Umbilical cord (tissue), 2 donors: ENCODE measurements around the gene MRGPRG. TPM values are rescaled to one million over a fixed set of nuclear protein-coding genes. Genes with fewer than 3 reads are reported as not detected.

Source experiments
- DNase-seq: peaks from one replicate; pipeline ENCODE4 v3.0.0-alpha.2; 2015; ENCODE audit warnings: low spot score
- total RNA-seq: library from RNA; depleted of rRNA; stranded (reverse); fragments of >200 nt; gene quantifications from one replicate; pipeline ENCODE4 v1.2.3, GENCODE V29; 2014; ENCODE audit warnings: low replicate concordance; ENCODE audit not compliant: insufficient read depth

Gene MRGPRG
- total RNA-seq, 1 donor from 2014 or later = not detected

DNA sequence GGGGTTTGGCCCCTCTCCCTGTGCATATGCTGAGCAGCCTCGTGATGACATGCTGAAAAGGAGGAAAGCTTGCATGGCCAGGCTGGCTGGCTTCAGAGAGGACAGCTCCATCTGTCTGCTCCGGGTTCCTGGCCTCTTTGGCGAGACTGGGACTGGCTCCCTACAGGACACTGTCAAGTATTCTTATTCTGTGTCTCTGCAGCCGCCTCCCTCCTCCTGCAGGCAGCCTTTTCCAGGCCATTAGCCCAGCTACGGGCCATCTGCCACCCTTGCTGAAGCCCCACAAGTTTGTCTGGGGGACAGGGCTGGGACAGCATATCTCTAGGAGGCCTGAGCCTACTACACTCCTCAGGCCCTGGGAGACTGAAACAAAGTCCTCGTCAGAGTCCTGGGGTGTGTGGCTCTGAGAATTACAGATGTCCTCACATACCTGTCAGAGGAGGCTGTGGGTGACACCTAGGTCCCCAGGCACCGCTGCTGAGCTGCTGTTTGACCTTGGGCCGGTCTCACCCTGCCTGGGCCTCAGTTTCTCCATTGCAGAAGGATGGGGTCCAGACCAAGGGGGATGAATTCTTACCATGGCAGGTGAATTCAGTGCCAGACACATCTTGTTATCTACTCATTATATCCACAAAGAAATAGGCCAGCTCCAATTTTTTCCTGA, 11.0 kb downstream of the MRGPRG start:
- no peak for DNase-seq

DNA sequence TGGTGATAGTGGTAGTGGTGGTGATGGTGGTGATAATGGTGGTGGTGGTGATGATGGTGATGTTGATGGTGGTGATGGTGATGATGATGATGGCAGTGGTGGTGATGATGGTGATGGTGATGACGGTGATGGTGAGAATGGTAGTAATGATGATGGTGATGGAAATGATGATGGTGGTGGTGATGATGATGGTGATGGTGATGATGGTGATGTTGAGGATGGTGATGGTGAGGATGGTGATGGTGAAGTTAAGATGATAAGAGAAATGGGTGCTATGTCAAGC, 11.8 kb downstream of the MRGPRG start:
- DNase-seq = no peak

DNA sequence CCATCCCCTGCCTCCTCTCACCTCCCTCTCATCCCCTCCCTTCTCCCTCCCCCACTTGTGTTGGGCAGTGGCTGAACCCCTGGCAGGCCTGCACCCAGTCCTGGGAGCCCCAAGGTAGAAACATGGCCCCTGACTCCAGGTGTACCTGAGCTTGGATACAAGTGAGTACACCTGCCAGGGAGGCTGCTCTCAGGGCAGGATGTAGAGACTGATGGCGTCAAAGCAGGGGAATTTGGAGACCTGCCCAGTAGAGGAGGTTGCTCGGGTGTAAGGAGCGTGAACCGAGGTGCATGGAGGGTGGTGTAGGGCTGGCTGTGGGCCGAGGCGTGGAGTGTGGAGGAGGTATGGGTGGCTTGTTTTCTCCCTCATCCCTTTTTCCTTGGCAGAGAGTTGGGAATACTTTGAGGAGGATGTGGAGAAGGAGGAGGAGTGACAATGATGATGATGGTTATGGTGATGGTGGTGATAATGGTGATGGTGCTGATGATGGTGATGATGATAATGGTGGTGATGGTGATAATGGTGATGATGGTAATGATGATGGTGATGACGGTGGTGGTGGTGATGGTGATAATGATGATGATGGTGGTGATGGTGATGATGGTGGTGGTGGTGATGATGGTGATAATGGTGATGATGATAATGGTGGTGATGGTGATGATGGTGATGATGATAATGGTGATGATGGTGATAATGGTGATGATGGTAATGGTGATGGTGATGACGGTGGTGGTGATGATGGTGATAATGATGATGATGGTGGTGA, 12.3 kb downstream of the MRGPRG start:
- no peak for DNase-seq

DNA sequence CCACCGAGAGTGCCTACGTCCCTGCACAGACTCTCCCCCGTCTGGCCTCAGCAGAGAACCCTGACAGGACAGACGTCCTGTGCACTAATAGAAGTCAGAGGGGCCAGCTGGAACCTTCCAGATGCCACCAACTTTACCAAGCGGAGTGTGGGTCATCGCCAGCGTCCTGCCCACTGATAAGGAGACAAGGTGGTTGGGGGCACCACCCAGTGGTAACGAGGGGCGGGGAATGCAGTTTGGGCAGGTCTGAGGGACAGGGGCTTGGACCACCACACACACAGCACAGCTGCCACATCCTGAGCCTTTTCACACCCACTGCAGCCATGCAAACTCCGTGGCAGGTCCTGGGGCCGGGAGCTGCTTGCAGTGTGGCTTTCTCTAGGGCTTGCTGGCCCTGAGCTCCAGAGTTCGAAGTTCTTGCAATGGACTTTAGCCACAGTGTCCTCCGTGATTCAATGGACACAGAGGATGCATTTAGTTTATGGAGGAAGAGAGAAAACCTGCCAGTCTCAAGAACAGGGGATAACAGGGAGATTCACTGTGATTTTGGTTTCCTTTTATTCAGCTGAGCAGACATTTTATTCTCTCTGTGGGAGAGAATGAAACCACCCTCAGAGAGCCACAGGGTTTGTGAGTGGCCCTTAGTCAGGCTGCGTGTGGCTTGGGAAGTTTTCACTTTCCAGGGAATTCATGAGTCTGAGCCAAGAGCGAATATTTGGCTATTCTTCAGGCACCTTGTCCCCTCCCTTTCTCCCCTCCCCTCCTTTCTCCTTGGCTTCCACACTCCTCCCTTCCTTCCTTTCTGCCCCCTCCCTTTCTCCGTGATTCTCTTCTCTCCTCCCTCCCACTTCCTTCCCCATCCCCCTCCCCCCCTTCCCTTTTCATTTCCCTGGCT, 13.1 kb downstream of the MRGPRG start:
- no peak for DNase-seq

DNA sequence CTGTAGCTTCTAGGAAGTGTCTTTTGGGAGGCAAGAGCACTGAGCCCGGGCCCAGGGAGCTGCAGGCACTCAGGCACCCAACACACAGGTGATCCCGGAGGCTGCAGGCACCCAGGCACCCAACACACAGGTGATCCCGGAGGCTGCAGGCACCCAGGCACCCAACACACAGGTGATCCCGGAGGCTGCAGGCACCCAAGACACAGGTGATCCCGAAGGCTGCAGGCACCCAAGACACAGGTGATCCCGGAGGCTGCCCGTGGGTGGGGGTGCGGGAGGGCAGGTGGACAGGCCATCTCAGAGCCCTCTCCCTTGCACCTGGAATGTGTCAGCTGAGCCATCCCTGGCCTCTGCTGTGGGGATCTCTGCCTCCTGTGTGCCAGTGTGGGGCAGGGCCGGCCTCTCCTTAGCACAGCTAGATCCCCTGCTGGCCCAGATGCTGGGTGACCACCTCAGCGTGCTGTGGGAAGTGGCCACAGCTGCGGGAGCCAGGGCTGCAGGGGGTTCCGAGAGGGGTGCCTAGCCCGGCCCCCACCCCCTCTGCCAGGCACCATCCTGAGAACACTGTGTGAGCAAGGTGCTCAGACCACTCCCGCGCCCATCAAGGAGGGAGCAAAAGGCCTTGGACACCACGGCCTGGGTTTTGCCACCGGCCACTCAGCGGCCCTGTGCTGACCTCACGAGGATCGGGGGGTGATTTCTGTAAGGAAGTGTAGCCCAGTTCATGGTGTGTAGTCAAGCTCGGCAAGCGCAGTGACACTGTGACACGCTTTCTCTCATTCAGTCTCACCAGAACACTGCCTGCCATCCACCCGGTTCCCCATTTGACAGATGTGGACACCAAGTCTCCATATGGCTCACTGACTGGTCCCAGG, 14.2 kb downstream of the MRGPRG start:
- no peak for DNase-seq

DNA sequence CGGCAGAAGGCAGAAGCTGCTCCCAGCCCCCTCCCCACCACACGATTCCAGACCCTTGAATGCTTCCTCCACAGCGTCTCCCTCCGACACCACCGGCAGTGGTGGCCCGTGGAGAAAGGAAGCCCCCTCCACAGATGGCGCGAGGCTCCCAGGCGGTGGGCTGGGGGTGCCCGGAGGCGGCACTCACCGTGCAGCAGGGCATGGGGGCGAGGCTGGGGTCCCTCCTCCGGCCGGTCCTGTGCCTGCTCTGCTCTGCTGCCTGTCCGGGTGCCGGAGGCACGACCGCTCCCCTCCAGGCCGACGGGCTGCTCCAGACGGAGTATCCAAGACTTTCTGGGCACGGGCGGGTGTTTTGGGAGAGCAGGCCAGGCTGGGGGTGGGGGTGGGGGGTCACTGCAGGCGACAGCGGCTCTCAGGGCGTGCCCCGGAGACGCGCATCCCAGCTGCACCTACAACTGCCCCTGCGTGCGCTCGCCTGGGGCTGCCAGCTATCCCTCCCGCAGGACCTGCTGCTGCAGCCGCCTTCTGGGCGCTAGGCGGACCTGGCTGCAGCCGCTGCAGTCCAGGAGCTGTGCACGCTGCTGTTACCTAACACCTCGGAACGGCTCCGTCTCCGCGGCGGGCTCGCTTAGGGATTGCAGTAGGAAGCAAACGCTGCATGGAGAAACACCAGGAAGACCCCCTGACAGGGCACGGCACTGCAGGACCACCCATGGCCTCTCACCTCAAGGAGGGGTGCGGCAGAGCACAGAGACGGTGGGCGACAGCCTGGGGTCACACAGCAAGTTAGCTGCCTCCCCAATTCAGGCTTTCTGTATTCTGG, 15.2 kb downstream of the MRGPRG start:
- no peak for DNase-seq

DNA sequence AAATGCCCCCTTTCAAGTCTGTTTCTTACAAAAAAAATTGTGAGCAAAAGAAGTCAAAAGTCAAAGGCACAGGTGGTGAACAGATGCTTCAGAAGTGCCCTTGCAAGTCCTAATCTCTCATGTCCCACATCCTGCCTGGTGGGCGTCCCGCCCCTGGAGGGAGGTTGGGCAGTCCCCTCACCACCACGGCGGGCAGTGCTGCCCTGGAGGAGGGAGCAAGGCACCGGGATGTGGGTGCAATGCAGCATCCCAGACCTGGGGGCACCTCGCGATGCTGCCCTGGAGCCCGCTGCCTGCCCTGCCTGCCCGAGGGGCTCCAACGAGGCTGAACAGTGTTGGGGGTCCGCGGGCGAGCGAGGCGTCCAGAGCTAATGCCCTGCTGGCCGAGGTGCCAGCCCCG, 15.9 kb downstream of the MRGPRG start:
- no peak for DNase-seq

DNA sequence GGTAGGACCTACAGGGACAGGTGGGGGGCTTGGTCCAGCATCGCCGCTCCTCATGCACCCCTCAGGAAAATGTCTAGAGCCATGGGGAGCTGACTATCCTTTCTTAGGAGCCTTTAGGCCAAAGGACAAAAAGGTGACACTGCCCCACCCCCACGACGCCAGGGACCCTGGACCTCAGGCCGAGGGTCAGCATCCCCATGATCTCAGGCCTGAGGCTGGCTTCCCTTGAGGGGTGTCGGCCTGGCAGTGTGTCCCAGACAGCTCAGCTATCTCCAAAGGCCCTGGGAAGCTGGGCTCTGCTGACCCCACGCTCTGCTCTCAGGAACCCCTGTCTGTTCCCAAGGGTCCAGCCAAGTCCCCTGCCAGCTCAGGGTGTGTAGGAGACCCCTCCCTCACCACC, 16.3 kb downstream of the MRGPRG start:
- no peak for DNase-seq

DNA sequence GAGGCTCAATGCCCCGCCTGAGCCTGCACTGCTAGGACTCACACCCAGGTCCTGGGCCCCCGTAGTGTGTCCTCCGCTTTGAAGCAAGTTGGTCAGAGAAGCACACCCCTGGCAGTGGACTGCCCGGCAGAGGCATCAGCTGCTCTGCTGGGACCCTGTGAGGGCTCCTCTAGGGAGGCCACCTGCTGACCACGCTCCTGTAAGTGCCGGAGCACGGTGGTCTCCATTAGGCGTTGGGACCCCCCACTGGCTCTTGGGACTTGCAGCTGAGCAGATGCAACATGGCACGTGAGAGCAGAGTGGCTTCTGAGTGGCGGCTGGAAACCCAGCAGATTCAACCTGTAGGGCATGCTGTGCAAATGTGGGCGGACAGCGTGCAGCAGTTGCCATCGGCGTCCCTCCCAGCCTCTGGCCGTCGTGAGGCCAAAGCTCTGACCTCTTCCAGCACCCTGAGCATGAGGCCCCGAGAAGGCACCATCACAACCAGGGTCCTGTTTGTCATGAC, 16.9 kb downstream of the MRGPRG start:
- DNase-seq = no peak

DNA sequence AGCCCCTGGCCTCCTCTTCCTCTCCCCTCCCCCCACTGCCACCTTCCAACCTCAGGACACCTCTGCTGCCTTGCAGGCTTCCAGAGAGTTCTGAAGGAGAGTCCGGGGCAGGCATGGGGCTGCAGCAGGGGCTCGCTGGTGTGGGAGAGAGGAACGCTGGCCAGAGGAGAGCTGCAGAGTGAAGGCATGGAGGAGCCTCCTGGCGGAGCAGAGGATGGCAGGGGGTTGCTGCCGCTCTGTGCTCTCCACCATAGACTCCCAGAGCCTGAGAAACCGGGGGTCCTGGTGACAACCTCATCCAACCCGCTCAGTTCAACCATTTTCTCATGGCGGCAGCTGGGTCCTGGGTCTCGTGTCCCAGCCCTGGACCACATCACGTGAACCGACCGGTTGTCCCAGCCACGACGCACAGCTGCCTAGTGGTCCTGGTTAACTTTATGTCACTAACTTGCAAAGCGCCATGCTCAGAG, 17.5 kb downstream of the MRGPRG start:
- no peak for DNase-seq

DNA sequence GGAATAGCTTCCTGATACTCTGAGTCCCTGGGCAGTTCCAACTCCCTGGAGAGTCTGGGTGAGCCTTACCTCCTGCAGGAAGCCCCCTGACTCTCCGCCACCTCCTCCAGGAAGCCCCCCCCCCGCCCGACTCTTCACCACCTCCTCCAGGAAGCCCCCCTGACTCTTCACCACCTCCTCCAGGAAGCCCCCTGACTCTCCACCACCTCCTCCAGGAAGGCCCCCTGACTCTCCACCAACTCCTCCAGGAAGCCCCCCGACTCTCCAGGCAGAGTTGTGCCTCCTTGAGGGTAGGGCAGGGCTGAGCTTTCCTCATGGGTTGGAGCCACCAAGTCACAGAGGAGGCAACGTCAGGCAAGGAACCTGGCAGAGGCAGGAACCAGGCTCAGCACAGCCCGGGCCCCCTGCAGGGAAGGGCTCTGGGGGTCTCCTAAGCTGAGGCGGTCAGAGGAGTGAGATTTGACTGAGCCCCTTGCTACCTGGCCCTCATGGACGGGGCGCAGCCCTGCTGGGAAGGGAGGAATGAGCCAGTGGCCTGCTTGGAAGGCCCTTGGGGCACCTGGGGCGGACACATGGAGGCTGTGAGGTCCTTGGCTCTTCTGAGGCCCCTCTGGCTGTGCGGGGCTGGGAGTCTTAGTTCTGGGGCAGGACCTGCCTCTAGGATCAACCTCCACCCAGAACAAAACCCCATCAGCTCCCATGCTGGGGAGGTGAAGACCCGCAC, 18.1 kb downstream of the MRGPRG start:
- DNase-seq = no peak

DNA sequence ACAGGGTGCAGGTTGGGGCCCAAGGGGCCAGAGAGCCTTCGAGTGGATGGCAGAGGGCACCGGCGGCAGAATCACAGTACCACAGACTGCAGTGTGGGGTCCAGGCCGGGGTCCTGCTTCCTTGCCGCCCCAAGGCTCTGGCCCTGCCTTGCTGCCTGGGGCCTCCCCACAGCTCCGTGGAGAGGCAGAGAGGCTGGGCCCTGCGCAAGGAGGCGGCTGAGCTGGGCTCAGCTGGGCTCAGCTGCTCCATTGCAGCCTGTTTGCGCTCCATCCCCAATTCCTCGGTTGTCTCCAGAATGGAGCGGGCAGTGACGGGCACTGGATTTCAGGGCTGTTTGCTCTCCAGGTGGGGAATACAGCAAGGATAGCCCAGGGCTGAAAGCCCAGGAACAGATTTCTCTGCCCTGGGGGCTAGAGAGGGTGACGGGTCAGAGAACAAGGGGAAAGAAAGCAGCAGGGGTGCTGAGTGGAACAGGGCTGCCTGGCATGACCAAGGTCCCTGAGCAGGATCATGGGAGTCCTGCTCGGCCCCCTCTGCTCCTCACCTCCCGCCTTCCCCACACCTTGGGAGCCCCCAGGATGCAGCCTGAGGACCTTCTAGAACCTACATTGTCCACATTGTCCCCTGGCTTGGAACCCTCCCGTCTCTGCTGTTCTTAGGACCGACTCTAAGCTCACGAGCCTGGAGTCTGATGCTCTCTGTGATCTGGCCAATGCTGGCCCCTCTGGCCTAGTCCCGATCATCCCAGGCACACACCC, 18.9 kb downstream of the MRGPRG start:
- DNase-seq = no peak

DNA sequence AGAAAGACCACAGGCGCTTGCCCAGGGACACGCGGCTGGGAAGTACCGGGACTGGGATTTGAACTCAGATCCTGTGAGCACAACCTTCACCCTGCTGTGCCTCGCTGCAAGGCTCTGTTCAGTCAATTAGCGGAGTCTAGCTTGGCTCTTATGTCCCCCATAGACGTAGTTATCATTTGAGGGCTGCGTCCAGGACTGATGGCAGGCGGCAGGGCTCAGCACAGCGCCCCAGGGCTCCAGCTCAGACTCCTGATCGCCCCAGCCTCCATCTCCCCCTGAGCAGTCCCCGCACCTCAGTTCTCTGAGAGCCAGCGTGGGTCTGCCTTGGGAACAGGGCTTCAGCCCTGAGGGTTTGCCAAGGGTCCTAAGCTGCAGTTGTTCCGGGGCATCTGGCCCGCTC, 19.8 kb downstream of the MRGPRG start:
- DNase-seq = no peak

DNA sequence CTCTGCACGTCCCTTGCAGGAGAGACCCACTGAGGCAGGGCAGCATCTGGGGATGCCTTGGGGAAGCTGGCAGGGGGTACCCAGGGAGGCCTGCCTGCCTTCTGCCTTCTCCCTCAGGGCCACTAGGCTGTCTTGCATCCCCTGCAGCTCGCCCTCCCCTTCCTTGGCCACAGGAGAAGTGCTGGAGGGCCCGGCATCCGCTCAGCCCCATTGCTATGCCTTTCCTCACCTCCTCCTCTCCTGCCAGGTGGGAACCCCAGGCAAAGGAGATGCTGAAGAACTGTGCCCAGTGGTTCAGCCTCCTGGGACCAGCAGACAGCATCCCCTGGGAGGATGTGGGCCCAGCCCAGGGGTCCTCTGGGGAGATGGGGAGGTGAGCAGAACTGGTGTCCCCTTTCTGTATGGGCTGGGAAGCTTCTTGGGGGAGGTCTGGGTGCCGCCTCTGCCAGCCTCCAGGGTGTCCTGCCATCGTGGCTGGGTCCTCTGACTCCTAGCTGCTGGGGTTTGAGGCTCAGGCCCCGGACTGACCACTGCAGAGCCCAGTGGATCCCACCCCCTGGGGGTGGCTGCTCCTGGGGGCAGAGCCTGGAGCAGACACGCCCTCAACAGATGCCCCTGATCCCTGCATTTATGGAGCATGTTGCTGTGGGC, 20.6 kb downstream of the MRGPRG start:
- DNase-seq = no peak

DNA sequence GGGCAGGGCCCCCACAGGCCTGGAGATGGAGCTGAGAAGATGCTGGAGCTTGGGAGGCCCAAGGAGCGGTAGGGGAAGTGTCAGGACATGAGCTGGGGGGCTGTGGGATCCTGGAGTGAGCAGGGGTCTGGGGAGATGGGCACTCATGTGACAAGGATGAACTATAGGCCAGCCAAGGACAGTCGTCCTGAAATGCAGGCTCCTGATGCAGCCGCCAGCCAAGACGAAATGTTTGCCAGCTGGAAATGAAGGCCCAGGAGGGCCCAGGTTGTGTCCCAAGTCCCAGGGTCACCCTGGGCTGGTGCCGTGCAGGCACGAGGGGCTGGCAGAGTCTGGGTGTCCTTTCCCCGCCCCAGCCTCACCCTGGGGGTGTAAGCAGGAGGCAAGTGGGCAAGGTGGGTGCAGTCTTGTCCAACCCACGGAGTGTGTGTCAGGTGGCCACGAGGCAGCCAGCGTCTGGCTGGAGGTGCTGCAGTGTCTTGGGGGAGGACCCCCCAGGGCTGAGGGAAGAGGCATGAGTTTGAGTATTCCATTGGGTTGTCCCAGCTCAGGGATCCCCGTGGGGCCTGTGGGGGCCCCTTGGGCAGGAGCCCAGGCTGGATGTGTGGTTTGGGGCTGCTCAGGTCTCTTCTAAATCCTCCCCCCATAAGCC, 21.4 kb downstream of the MRGPRG start:
- no peak for DNase-seq

DNA sequence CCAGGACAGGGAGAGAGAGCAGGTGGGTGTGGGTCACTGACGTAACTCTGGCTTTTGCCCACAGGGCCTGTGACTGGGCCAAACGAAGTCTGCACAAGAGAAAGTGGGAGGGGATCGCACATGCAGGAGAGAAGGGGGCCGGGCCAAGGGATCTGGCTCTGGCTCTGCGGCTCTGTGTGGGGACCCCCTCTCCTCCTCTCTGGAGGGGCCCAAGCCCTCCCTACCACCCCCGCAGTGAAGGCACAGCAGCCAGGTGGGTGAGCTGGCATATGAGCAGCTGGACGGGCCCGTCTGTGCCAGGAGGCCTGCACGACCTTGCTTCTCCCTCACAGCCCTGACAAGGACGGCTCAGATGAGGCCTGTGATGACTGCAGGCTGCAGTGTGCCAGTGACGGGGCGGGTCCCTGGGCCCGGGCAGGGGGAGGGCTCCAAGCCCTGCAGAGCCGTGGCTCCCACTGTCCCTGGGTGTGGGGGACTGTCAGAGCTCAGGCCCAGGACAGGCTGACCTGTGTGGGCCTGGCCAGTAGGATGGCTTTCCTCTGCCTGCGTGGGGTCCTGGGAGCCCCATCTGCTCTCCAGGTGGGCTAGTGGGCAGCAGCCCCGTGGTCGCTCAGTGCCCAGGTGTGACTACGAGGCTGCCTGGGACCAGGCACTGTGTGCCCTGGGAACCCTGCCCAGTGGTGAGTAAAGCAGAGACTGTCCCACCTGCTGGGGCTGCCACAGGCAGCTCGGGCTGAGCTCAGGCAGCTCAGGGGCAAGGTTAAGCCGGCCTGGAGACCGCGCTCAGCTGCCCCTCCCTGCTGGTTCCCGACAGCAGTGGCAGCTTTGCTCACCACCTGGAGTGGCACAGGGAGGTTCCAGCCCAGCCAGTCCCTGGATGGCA, 22.2 kb downstream of the MRGPRG start:
- no peak for DNase-seq
